ENCODE measurements around the gene PPP2R1B. TPM values are rescaled to one million over a fixed set of nuclear protein-coding genes. Genes with fewer than 3 reads are reported as not detected.
"Not testable (repeated sequence)": the region's sequence is repeated elsewhere in the genome, so short reads cannot be mapped to it uniquely, and the experiment has no call there.

Gene PPP2R1B
- total and polyA plus RNA-seq, 8 donors = 26.4 to 31.5 (median 29.4) TPM

- no peaks in the 10 kb centered on the region for H3K9me3 ChIP-seq
- intact Hi-C loops (cut with DNase I) = loop anchor here in 1 of 2 donors (10.0 kb wide), 1 partner anchor 62 kb away; no protein-coding TSS in a partner anchor
- DNase-seq (no peak), ATAC-seq (no peak)
- H3K4me3 ChIP-seq = no peak overlapping the region
- TF ChIP-seq CTCF (IDR thresholded peaks at IDR 0.05) = no peak
- H3K4me1 ChIP-seq = no peaks in the 10 kb centered on the region
- H3K27me3 ChIP-seq = no peaks in the 10 kb centered on the region
- H3K27ac ChIP-seq = no peak overlapping the region
- H3K36me3 ChIP-seq = no peaks in the 10 kb centered on the region
Measured at GRCh38 chr11:111772535-111772934, 6.3 kb upstream of the PPP2R1B start.

GRCh38 chr11:111771205-111771604, 5.0 kb upstream of the PPP2R1B start:
- intact Hi-C loops (cut with DNase I) = loop anchor here in 1 of 2 donors (10.0 kb wide), 1 partner anchor 64 kb away; no protein-coding TSS in a partner anchor
- not testable (repeated sequence) for ATAC-seq, H3K9me3 ChIP-seq

GRCh38 chr11:111770581-111771134, 4.5 kb upstream of the PPP2R1B start:
- TF ChIP-seq CTCF (IDR thresholded peaks at IDR 0.05) = no peak
- Histone ChIP-seq H3K4me1 (peaks cover 8 to 9% of the 10 kb centered on the region in 2 donors), H3K4me3 (no peak overlapping the region), H3K27ac (no peak overlapping the region), H3K27me3 (no peaks in the 10 kb centered on the region), H3K36me3 (no peaks in the 10 kb centered on the region), H3K9me3 (no peaks in the 10 kb centered on the region)
- DNase-seq (no peak), ATAC-seq (no peak)
- intact Hi-C loops (cut with DNase I) = loop anchor here in 1 of 2 donors (10.0 kb wide), 1 partner anchor 64 kb away; no protein-coding TSS in a partner anchor

More at GRCh38 chr11:111771205-111771604, 5.0 kb upstream of the PPP2R1B start:
- not testable (repeated sequence) for H3K4me3 ChIP-seq, H3K36me3 ChIP-seq, H3K27ac ChIP-seq, DNase-seq, H3K4me1 ChIP-seq, H3K27me3 ChIP-seq

GRCh38 chr11:111766834-111767142, 599 bp upstream of the PPP2R1B start:
- H3K9me3 ChIP-seq = no peaks in the 10 kb centered on the region
- H3K4me3 ChIP-seq = peak overlapping the region; percentile 82 to 99
- H3K36me3 ChIP-seq = peaks cover 0 to 16% of the 10 kb centered on the region in 2 donors
- intact Hi-C loops (cut with DNase I) = no loop called here
- no peak for TF ChIP-seq CTCF (IDR thresholded peaks at IDR 0.05)
- peaks cover 13 to 32% of the 10 kb centered on the region in 2 donors for H3K4me1 ChIP-seq
- no peak for DNase-seq
- H3K27me3 ChIP-seq = no peaks in the 10 kb centered on the region
- H3K27ac ChIP-seq = peak overlapping the region; percentile 76 to 94
- no peak for ATAC-seq

- peak in 2 of 4 donors; percentile 17 to 91 for DNase-seq
- peak; percentile 48 for ATAC-seq
- Histone ChIP-seq H3K4me3 (peak overlapping the region; percentile 82 to 99), H3K27me3 (no peaks in the 10 kb centered on the region), H3K4me1 (peaks cover 13 to 32% of the 10 kb centered on the region in 2 donors), H3K36me3 (peaks cover 0 to 29% of the 10 kb centered on the region in 2 donors), H3K27ac (peak overlapping the region; percentile 76 to 94), H3K9me3 (no peaks in the 10 kb centered on the region)
- intact Hi-C loops (cut with DNase I) = no loop called here
- TF ChIP-seq CTCF (IDR thresholded peaks at IDR 0.05) = no peak
Measured at GRCh38 chr11:111765320-111765983, 737 bp downstream of the PPP2R1B start.
